ENCODE measurements around the gene LBR.

The LBR gene

GRCh38 chr1:225468270-225469020, 40.6 kb upstream of the LBR start:
- Mint-ChIP-seq H3K9me3 (peaks cover 5% of the 10 kb centered on the region), H3K4me3 (peak overlapping the region; percentile 90), H3K27ac (peak overlapping the region; percentile 98), H3K36me3 (ENCODE audit: low read depth) (no peaks in the 10 kb centered on the region), H3K27me3 (ENCODE audit: low read depth) (no peaks in the 10 kb centered on the region), H3K4me1 (ENCODE audit: low read depth) (peaks cover 50% of the 10 kb centered on the region)

DNA sequence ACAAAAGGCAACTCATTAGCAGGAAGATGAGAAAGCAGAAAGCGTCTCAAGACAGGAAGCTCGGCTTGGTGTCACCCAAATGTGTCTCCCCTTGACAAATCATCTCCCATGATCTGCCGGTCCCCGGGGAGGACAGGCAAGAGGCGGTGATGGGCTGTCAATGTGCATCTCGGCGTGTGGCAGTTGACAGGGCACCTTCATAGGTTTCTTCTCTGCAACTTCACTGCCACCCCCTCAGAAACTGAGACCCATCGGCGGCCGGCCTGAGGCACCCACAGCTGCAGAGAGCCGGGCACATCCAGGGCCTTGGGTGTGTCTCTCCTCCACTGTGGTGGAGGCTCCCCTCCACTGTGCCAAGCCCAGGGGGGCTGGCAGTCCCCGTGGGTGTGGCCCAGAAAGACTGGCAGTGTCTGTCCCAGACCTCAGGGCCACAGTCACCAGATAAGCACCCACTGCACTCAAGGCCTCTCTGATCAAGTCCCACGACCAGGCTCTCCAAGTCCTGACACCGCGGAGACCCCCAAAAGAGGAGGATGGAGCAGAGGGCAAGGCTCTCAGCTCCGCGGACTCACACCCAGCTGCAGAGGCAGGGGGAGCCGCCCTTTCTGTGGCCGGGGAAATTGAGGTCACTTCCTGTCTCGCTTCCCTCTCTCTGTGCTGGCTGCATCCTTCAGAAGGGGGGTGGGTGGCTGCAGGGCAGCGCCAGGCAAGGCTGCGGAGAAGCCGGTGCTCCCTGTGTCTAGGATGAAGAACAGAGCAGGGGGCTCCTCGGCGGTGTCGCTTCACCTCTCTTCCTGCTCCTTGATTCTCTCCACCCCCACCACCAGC, 39.6 kb upstream of the LBR start:
- no peaks in the 10 kb centered on the region for H3K36me3 Mint-ChIP-seq (ENCODE audit: low read depth)
- no peaks in the 10 kb centered on the region for H3K9me3 Mint-ChIP-seq
- peak overlapping the region; percentile 98 for H3K27ac Mint-ChIP-seq
- no peaks in the 10 kb centered on the region for H3K27me3 Mint-ChIP-seq (ENCODE audit: low read depth)
- H3K4me1 Mint-ChIP-seq (ENCODE audit: low read depth), result peaks cover 55% of the 10 kb centered on the region
- peak overlapping the region; percentile 90 for H3K4me3 Mint-ChIP-seq

DNA sequence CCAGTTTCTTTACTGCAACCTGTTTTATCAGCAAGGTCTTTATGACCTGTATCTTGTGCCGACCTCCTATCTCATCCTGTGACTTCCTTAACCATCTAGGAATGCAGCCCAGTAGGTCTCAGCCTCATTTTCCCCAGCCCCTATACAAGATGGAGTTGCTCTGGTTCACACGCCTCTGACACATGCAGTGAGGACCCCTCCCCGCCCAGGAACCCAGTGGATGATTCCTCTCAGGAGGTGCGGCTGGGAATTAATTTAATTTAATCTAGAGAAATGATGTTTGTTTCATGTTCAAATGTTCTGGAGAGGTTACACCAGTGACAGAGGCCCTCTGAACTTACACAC, 39.0 kb upstream of the LBR start:
- H3K27me3 Mint-ChIP-seq (ENCODE audit: low read depth), result no peaks in the 10 kb centered on the region
- peak overlapping the region; percentile 90 for H3K4me3 Mint-ChIP-seq
- H3K9me3 Mint-ChIP-seq, result no peaks in the 10 kb centered on the region
- H3K36me3 Mint-ChIP-seq (ENCODE audit: low read depth), result no peaks in the 10 kb centered on the region
- H3K27ac Mint-ChIP-seq, result peak overlapping the region; percentile 98
- peaks cover 58% of the 10 kb centered on the region for H3K4me1 Mint-ChIP-seq (ENCODE audit: low read depth)

- Mint-ChIP-seq H3K4me3 (peak overlapping the region; percentile 25), H3K36me3 (ENCODE audit: low read depth) (no peaks in the 10 kb centered on the region), H3K27me3 (ENCODE audit: low read depth) (no peaks in the 10 kb centered on the region), H3K27ac (peak overlapping the region; percentile 98), H3K9me3 (no peaks in the 10 kb centered on the region), H3K4me1 (ENCODE audit: low read depth) (peaks cover 60% of the 10 kb centered on the region)
Observed at GRCh38 chr1:225465793-225466517, 38.1 kb upstream of the LBR start.

- no peaks in the 10 kb centered on the region for H3K9me3 Mint-ChIP-seq
- H3K36me3 Mint-ChIP-seq (ENCODE audit: low read depth), result no peaks in the 10 kb centered on the region
- no peaks in the 10 kb centered on the region for H3K27me3 Mint-ChIP-seq (ENCODE audit: low read depth)
- peak overlapping the region; percentile 80 for H3K27ac Mint-ChIP-seq
- peaks cover 58% of the 10 kb centered on the region for H3K4me1 Mint-ChIP-seq (ENCODE audit: low read depth)
- H3K4me3 Mint-ChIP-seq, result peak overlapping the region; percentile 50
Observed at GRCh38 chr1:225464851-225465792, 37.3 kb upstream of the LBR start.

- no peaks in the 10 kb centered on the region for H3K27me3 Mint-ChIP-seq (ENCODE audit: low read depth)
- H3K4me3 Mint-ChIP-seq, result peak overlapping the region; percentile 7
- no peaks in the 10 kb centered on the region for H3K36me3 Mint-ChIP-seq (ENCODE audit: low read depth)
- H3K9me3 Mint-ChIP-seq, result no peaks in the 10 kb centered on the region
- H3K27ac Mint-ChIP-seq, result peak overlapping the region; percentile 62
- H3K4me1 Mint-ChIP-seq (ENCODE audit: low read depth), result peaks cover 58% of the 10 kb centered on the region
Observed at GRCh38 chr1:225462714-225463574, 35.1 kb upstream of the LBR start.

DNA sequence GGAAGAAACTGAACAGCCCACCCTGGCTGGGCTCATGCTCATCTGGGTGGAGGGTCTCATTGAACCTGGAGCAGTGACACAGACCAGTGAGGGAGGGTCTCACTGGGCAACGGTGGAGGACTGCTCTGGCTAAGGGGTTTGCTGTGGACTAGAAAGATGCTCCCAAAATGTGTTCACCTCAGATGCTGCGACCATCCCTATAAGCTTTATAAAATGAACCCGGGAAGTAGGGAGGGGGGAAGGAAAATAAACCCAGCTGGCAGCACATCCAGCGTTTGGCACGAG, 34.5 kb upstream of the LBR start:
- peak overlapping the region; percentile 62 for H3K27ac Mint-ChIP-seq
- no peak overlapping the region for H3K4me3 Mint-ChIP-seq

DNA sequence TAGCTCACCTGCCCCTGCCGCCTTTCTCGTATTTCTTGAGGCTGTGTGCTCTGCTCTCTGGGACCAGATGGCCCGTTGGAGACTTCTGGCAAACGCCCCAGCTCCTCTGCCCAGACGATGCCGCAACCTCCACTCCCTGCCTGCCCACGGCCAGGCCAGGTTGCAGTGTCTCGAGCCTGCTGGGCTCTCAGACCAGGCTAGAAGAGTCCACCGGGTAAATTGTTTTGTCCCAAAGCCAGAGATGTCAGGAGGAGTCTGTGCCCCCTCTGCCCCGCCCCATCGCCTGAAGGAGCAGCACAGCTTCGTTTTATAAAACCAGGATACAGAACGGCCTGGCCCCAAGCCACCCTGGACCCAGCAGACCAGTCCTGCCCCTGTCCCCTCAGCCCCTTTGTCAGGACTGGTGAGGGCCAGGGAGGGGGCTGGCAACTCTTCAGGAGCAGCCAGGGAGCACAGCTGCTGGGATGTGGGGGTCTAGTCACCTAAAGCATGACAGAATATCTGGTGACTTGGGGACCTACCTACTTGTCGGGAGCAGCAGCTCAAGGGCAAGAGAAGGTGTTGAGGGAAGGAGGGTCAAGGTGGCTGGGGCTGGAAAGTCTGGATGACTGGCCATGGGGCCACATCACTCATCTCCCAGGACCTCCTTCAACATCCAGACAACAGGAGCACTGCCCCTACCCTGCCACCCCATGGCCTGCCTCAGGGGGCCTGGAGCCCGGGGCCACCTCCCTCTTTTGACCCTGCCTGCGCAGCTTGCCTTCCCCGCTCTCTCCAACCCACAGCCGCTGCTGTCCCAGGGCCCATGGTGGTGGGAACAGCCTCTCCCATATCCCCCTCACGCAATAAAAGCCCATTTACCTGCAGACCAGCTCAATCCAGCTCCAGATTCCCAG, 33.9 kb upstream of the LBR start:
- H3K4me3 Mint-ChIP-seq, result no peak overlapping the region
- H3K36me3 Mint-ChIP-seq (ENCODE audit: low read depth), result no peaks in the 10 kb centered on the region
- peak overlapping the region; percentile 26 for H3K27ac Mint-ChIP-seq
- no peaks in the 10 kb centered on the region for H3K27me3 Mint-ChIP-seq (ENCODE audit: low read depth)
- no peaks in the 10 kb centered on the region for H3K9me3 Mint-ChIP-seq
- peaks cover 54% of the 10 kb centered on the region for H3K4me1 Mint-ChIP-seq (ENCODE audit: low read depth)

More for the DNA sequence above, 34.5 kb upstream of the LBR start:
- no peaks in the 10 kb centered on the region for H3K36me3 Mint-ChIP-seq (ENCODE audit: low read depth)
- H3K27me3 Mint-ChIP-seq (ENCODE audit: low read depth), result no peaks in the 10 kb centered on the region
- H3K9me3 Mint-ChIP-seq, result no peaks in the 10 kb centered on the region
- H3K4me1 Mint-ChIP-seq (ENCODE audit: low read depth), result peaks cover 58% of the 10 kb centered on the region

GRCh38 chr1:225460737-225461532, 33.1 kb upstream of the LBR start:
- peaks cover 46% of the 10 kb centered on the region for H3K4me1 Mint-ChIP-seq (ENCODE audit: low read depth)
- H3K36me3 Mint-ChIP-seq (ENCODE audit: low read depth), result no peaks in the 10 kb centered on the region
- H3K4me3 Mint-ChIP-seq, result peak overlapping the region; percentile 36
- H3K27ac Mint-ChIP-seq, result peak overlapping the region; percentile 69
- no peaks in the 10 kb centered on the region for H3K9me3 Mint-ChIP-seq
- H3K27me3 Mint-ChIP-seq (ENCODE audit: low read depth), result no peaks in the 10 kb centered on the region

GRCh38 chr1:225460021-225460736, 32.3 kb upstream of the LBR start:
- Mint-ChIP-seq H3K27me3 (ENCODE audit: low read depth) (no peaks in the 10 kb centered on the region), H3K4me1 (ENCODE audit: low read depth) (peaks cover 42% of the 10 kb centered on the region), H3K9me3 (no peaks in the 10 kb centered on the region), H3K36me3 (ENCODE audit: low read depth) (no peaks in the 10 kb centered on the region), H3K4me3 (peak overlapping the region; percentile 36), H3K27ac (peak overlapping the region; percentile 69)

DNA sequence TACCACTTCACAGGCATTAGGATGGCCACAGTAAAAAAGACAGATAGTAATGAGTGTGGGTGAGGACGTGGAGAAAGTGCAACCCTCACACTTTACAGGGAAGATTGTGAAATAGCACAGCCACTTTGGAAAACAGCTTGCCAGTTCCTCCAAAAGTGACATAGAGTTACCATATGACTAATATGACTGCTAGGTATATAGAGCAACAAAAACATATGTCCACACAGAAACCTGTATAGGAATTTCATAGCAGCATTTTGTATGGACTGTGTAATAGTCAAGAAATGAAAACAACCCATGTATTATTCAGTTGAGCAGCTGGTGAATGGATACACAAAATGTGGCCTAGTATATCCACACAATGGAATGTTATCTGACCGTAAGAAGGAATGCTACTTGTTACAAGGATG, 30.4 kb upstream of the LBR start:
- Mint-ChIP-seq H3K27ac (no peak overlapping the region), H3K4me1 (ENCODE audit: low read depth) (peaks cover 50% of the 10 kb centered on the region), H3K4me3 (no peak overlapping the region), H3K36me3 (ENCODE audit: low read depth) (peaks cover 3% of the 10 kb centered on the region), H3K9me3 (no peaks in the 10 kb centered on the region), H3K27me3 (ENCODE audit: low read depth) (no peaks in the 10 kb centered on the region)

Measured in T-helper 1 cell treated with Interleukin-12 subunit alpha and Interleukin-12 subunit beta and Interleukin-4 antibody, amounts not matched to agents 30 μg/mL and 1 μg/mL, for 36 hours (primary cell).